NCI-H1105 (cell line): ENCODE measurements around the gene ZBTB16.

Source experiments
- DNase-seq: peaks from one replicate; lab custom pipeline; 2025; lab: John Stamatoyannopoulos, UW

Gene ZBTB16

GRCh38 chr11:114281388-114281956 is 222.0 kb downstream of the ZBTB16 start:
- no peak for DNase-seq

- DNase-seq, result no peak
Measured at GRCh38 chr11:114282488-114282887, 223.0 kb downstream of the ZBTB16 start.

GRCh38 chr11:114283422-114283821 is 223.9 kb downstream of the ZBTB16 start:
- DNase-seq, result no peak

- DNase-seq, result peak; percentile 87
Measured at GRCh38 chr11:114284021-114284420, 224.5 kb downstream of the ZBTB16 start.

- DNase-seq, result no peak
Measured at GRCh38 chr11:114284914-114285313, 225.4 kb downstream of the ZBTB16 start.

- no peak for DNase-seq
Measured at GRCh38 chr11:114285599-114285998, 226.1 kb downstream of the ZBTB16 start.

- DNase-seq, result no peak
Measured at GRCh38 chr11:114286229-114286628, 226.7 kb downstream of the ZBTB16 start.

- DNase-seq, result no peak
Measured at GRCh38 chr11:114287154-114287553, 227.6 kb downstream of the ZBTB16 start.

- no peak for DNase-seq
Measured at GRCh38 chr11:114288136-114288535, 228.6 kb downstream of the ZBTB16 start.

GRCh38 chr11:114289779-114290178 is 230.3 kb downstream of the ZBTB16 start:
- no peak for DNase-seq

GRCh38 chr11:114290503-114291235 is 231.2 kb downstream of the ZBTB16 start:
- DNase-seq, result no peak

GRCh38 chr11:114291381-114291780 is 231.9 kb downstream of the ZBTB16 start:
- no peak for DNase-seq

GRCh38 chr11:114291842-114292680 is 232.6 kb downstream of the ZBTB16 start:
- no peak for DNase-seq

GRCh38 chr11:114293201-114293711 is 233.7 kb downstream of the ZBTB16 start:
- DNase-seq, result no peak

GRCh38 chr11:114295676-114296604 is 236.4 kb downstream of the ZBTB16 start, which contains the start of gene NNMT:
TSS of gene NNMT (plus strand) at chr11:114296399. CDS start at chr11:114296557, 158 bp downstream.
- no peak for DNase-seq

GRCh38 chr11:114296605-114297372 is 237.3 kb downstream of the ZBTB16 start:
- no peak for DNase-seq

GRCh38 chr11:114297806-114298709 is 238.5 kb downstream of the ZBTB16 start:
- no peak for DNase-seq

- no peak for DNase-seq
Measured at GRCh38 chr11:114298710-114299109, 239.2 kb downstream of the ZBTB16 start.
